ENCODE data around the gene METRN.

DNA sequence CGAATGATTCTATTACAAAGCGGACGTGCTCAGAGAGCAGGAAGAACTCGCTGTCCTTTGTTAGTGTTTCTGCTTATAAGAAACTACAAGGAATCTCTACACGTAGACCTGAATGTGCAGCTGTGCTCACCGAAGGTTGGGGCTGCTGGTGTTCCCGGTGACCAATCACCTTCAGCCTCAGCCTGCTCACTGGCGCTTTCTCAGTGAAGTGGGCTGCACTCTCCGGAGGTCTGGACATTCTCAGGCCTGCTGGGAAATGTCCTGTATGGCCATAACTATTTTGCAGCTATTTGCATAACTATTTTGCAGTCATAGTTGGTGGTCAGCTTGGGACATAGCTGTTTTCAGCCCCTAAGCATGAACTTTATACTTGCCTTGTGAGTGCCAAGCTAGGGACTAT lies 35.6 kb downstream of the METRN start:
- TF ChIP-seq, protein P1, sequence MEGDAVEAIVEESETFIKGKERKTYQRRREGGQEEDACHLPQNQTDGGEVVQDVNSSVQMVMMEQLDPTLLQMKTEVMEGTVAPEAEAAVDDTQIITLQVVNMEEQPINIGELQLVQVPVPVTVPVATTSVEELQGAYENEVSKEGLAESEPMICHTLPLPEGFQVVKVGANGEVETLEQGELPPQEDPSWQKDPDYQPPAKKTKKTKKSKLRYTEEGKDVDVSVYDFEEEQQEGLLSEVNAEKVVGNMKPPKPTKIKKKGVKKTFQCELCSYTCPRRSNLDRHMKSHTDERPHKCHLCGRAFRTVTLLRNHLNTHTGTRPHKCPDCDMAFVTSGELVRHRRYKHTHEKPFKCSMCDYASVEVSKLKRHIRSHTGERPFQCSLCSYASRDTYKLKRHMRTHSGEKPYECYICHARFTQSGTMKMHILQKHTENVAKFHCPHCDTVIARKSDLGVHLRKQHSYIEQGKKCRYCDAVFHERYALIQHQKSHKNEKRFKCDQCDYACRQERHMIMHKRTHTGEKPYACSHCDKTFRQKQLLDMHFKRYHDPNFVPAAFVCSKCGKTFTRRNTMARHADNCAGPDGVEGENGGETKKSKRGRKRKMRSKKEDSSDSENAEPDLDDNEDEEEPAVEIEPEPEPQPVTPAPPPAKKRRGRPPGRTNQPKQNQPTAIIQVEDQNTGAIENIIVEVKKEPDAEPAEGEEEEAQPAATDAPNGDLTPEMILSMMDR (IDR thresholded peaks at IDR 0.05): no peak
- no peak for TF ChIP-seq POLR2A (IDR thresholded peaks at IDR 0.05)
